Activated CD8-positive, alpha-beta memory T cell treated with anti-CD3 and anti-CD28 coated beads for 48 hours (primary cell): ENCODE measurements around the gene ZBTB17.

Source experiments
- DNase-seq, 3 experiments: peaks; one replicate each; pipeline ENCODE4 v3.0.0-alpha.2; 2020; ENCODE audit warnings: low read depth in 2 of 3, low spot score in 2 of 3

Gene ZBTB17

GRCh38 chr1:15948091-15948591 lies 27.8 kb downstream of the ZBTB17 start:
- DNase-seq: no peak

- DNase-seq: no peak
These were observed 28.4 kb downstream of the ZBTB17 start for GRCh38 chr1:15947382-15948090.

GRCh38 chr1:15946571-15947381 lies 29.1 kb downstream of the ZBTB17 start:
- DNase-seq: no peak

- DNase-seq: no peak
These were observed 30.0 kb downstream of the ZBTB17 start for GRCh38 chr1:15945832-15946448.

GRCh38 chr1:15945011-15945831 lies 30.7 kb downstream of the ZBTB17 start:
- DNase-seq: no peak

- no peak for DNase-seq
These were observed 31.4 kb downstream of the ZBTB17 start for GRCh38 chr1:15944308-15945010.

- no peak for DNase-seq
These were observed 32.0 kb downstream of the ZBTB17 start for GRCh38 chr1:15943992-15944307.

- no peak for DNase-seq
These were observed 32.4 kb downstream of the ZBTB17 start for GRCh38 chr1:15943328-15943991.

- DNase-seq: no peak
These were observed 33.1 kb downstream of the ZBTB17 start for GRCh38 chr1:15942661-15943327.

GRCh38 chr1:15941899-15942660 lies 33.8 kb downstream of the ZBTB17 start:
- DNase-seq: no peak

- no peak for DNase-seq
These were observed 34.7 kb downstream of the ZBTB17 start for GRCh38 chr1:15941044-15941840.

- DNase-seq: no peak
These were observed 35.5 kb downstream of the ZBTB17 start for GRCh38 chr1:15940110-15941043.

- no peak for DNase-seq
These were observed 36.5 kb downstream of the ZBTB17 start for GRCh38 chr1:15939181-15940109.

GRCh38 chr1:15938628-15939161 lies 37.2 kb downstream of the ZBTB17 start:
- DNase-seq: no peak

GRCh38 chr1:15937706-15938168 lies 38.2 kb downstream of the ZBTB17 start:
- no peak for DNase-seq
